ENCODE data around the gene LDLRAD4. TPM values are rescaled to one million over a fixed set of nuclear protein-coding genes. Genes with fewer than 3 reads are reported as not detected.

Gene LDLRAD4
- total and polyA plus RNA-seq, 9 of the 15 experiments (the other 6 are each of a cell fraction or from before 2014, with no cell fraction given): 0.01 TPM; not detected in 8

- TF ChIP-seq GABPB1 (CRISPR knock-in tag; IDR thresholded peaks at IDR 0.05) (no peak), CSDE1 (IDR thresholded peaks at IDR 0.05) (no peak), TSC22D4 (tag; IDR thresholded peaks at IDR 0.05) (no peak)
Observed at GRCh38 chr18:13621886-13622619, 403.5 kb downstream of the LDLRAD4 start (continued).

GRCh38 chr18:13622751-13623150, 404.2 kb downstream of the LDLRAD4 start:
- Histone ChIP-seq H2AFZ (ENCODE audit: low read depth, low read length) (no peak overlapping the region), H3K4me3 (no peak overlapping the region), H3K9me3 (replicated peaks; ENCODE audit: control insufficient read depth, insufficient read depth, low read depth, low read length) (no peaks in the 10 kb centered on the region), H3K27me3 (ENCODE audit: control insufficient read depth in 2 of 2, insufficient read depth in 2 of 2, low read length in 2 of 2) (peaks cover 44 to 81% of the 10 kb centered on the region in 2 experiments), H3K36me3 (ENCODE audit: control insufficient read depth, insufficient read depth, low read length) (no peaks in the 10 kb centered on the region), H3K4me1 (replicated peaks in 1 of 2; ENCODE audit: control insufficient read depth in 2 of 2, insufficient read depth in 2 of 2, low read length in 2 of 2) (peaks cover 0 to 4% of the 10 kb centered on the region in 2 experiments; a peak in 2 of 5 replicates), H3K4me2 (ENCODE audit: insufficient read depth, low read length) (no peak overlapping the region), H3K9ac (ENCODE audit: insufficient read depth in 1 of 2, low read depth in 2 of 2, low read length in 2 of 2) (no peak overlapping the region), H3K79me2 (ENCODE audit: control insufficient read depth, insufficient read depth, low read length) (no peaks in the 10 kb centered on the region), H3K9me1 (ENCODE audit: control insufficient read depth, insufficient read depth, low read length) (no peaks in the 10 kb centered on the region), H4K20me1 (replicated peaks; ENCODE audit: control insufficient read depth, insufficient read depth, low read length) (no peaks in the 10 kb centered on the region; the same call in 1 of the 2 replicates), H3K27ac (ENCODE audit: extremely low read depth, low read depth, low read length) (no peak overlapping the region)
- BruUV-seq (replicated peaks): no TSS peak
- in situ Hi-C loops (cut with MboI): no loop called here
- ChIA-PET POLR2A (no interaction called here), CTCF (ENCODE audit: low intra/inter-chr PET ratio) (no interaction called here)
- 0% methylated on average over 8 of the region's 8 CpGs for WGBS (ENCODE audit: insufficient coverage, low coverage, missing lambda C conversion rate)
- DNase-seq (ENCODE audit: extremely low read depth in 1 of 4, low spot score in 3 of 4) (no peak), ATAC-seq (no peak), FAIRE-seq (no peak)
- intact Hi-C loops (cut with micrococcal nuclease): no loop called here
- no peak for TF ChIP-seq CXXC5 (CRISPR knock-in tag; IDR thresholded peaks at IDR 0.05)
- TF ChIP-seq, protein P1, sequence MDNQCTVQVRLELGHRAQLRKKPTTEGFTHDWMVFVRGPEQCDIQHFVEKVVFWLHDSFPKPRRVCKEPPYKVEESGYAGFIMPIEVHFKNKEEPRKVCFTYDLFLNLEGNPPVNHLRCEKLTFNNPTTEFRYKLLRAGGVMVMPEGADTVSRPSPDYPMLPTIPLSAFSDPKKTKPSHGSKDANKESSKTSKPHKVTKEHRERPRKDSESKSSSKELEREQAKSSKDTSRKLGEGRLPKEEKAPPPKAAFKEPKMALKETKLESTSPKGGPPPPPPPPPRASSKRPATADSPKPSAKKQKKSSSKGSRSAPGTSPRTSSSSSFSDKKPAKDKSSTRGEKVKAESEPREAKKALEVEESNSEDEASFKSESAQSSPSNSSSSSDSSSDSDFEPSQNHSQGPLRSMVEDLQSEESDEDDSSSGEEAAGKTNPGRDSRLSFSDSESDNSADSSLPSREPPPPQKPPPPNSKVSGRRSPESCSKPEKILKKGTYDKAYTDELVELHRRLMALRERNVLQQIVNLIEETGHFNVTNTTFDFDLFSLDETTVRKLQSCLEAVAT (IDR thresholded peaks at IDR 0.05): no peak
- TF ChIP-seq, protein P2, sequence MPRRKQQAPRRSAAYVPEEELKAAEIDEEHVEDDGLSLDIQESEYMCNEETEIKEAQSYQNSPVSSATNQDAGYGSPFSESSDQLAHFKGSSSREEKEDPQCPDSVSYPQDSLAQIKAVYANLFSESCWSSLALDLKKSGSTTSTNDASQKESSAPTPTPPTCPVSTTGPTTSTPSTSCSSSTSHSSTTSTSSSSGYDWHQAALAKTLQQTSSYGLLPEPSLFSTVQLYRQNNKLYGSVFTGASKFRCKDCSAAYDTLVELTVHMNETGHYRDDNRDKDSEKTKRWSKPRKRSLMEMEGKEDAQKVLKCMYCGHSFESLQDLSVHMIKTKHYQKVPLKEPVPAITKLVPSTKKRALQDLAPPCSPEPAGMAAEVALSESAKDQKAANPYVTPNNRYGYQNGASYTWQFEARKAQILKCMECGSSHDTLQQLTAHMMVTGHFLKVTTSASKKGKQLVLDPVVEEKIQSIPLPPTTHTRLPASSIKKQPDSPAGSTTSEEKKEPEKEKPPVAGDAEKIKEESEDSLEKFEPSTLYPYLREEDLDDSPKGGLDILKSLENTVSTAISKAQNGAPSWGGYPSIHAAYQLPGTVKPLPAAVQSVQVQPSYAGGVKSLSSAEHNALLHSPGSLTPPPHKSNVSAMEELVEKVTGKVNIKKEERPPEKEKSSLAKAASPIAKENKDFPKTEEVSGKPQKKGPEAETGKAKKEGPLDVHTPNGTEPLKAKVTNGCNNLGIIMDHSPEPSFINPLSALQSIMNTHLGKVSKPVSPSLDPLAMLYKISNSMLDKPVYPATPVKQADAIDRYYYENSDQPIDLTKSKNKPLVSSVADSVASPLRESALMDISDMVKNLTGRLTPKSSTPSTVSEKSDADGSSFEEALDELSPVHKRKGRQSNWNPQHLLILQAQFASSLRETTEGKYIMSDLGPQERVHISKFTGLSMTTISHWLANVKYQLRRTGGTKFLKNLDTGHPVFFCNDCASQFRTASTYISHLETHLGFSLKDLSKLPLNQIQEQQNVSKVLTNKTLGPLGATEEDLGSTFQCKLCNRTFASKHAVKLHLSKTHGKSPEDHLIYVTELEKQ (CRISPR knock-in tag; IDR thresholded peaks at IDR 0.05): no peak
- no peak for TF ChIP-seq GTF2F1 (IDR thresholded peaks at IDR 0.05; ENCODE audit: low read depth, low read length)
- TF ChIP-seq ZNF175 (CRISPR knock-in tag; IDR thresholded peaks at IDR 0.05; ENCODE audit: low read depth): no peak
- TF ChIP-seq ASH1L (IDR thresholded peaks at IDR 0.05; ENCODE audit: borderline replicate concordance, low read depth, partially characterized antibody): no peak
- TF ChIP-seq, protein P3, sequence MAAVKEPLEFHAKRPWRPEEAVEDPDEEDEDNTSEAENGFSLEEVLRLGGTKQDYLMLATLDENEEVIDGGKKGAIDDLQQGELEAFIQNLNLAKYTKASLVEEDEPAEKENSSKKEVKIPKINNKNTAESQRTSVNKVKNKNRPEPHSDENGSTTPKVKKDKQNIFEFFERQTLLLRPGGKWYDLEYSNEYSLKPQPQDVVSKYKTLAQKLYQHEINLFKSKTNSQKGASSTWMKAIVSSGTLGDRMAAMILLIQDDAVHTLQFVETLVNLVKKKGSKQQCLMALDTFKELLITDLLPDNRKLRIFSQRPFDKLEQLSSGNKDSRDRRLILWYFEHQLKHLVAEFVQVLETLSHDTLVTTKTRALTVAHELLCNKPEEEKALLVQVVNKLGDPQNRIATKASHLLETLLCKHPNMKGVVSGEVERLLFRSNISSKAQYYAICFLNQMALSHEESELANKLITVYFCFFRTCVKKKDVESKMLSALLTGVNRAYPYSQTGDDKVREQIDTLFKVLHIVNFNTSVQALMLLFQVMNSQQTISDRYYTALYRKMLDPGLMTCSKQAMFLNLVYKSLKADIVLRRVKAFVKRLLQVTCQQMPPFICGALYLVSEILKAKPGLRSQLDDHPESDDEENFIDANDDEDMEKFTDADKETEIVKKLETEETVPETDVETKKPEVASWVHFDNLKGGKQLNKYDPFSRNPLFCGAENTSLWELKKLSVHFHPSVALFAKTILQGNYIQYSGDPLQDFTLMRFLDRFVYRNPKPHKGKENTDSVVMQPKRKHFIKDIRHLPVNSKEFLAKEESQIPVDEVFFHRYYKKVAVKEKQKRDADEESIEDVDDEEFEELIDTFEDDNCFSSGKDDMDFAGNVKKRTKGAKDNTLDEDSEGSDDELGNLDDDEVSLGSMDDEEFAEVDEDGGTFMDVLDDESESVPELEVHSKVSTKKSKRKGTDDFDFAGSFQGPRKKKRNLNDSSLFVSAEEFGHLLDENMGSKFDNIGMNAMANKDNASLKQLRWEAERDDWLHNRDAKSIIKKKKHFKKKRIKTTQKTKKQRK (IDR thresholded peaks at IDR 0.05; ENCODE audit: borderline replicate concordance, low read depth, low read length): no peak
- no peak for TF ChIP-seq XRCC5 (IDR thresholded peaks at IDR 0.05; ENCODE audit: low read depth, low read length)

Data from K562 (cell line).